Cardiac muscle cell (in vitro differentiated cells and primary cell): ENCODE results near the gene CDC42SE1. TPM values are rescaled to one million over a fixed set of nuclear protein-coding genes. Genes with fewer than 3 reads are reported as not detected.

ENCODE experiments used
- DNase-seq, 2 donors: peaks; one replicate each; pipeline versions ENCODE4 v3.0.0 to v3.0.0-alpha.2; 2010 to 2017; ENCODE audit warnings: low read depth in 1 of 2, low spot score in 1 of 2
- H3K27ac ChIP-seq: fragments of 200-600 bp; sonication (generic); 2 replicates; pipeline ENCODE4 v1.5.1; 2016
- H3K27me3 ChIP-seq: fragments of 200-600 bp; sonication (generic); 2 replicates; pipeline ENCODE4 v1.6.0; 2016; ENCODE audit warnings: control low read depth
- H3K36me3 ChIP-seq: fragments of 200-600 bp; sonication (generic); 2 replicates; pipeline ENCODE4 v1.5.1; 2016; ENCODE audit warnings: control low read depth
- H3K4me1 ChIP-seq: fragments of 200-600 bp; sonication (generic); 2 replicates; pipeline ENCODE4 v1.8.1; 2017; ENCODE audit warnings: low read depth, mild to moderate bottlenecking, mixed run types
- H3K4me3 ChIP-seq: fragments of 200-600 bp; sonication (generic); 2 replicates; pipeline ENCODE4 v1.5.1; 2016; ENCODE audit warnings: mild to moderate bottlenecking
- H3K9me3 ChIP-seq: fragments of 200-600 bp; sonication (generic); 2 replicates; pipeline ENCODE4 v1.5.1; 2017; ENCODE audit warnings: low read depth, mild to moderate bottlenecking, control low read depth
- polyA plus RNA-seq: library from polyadenylated mRNA; unstranded; fragments of >200 nt; fragmentation: Nextera tagmentation; extraction: Ambion mirVana; gene quantifications from 2 replicates; pipeline ENCODE4 v1.2.1, GENCODE V29; 2016
- total RNA-seq: library from RNA; depleted of rRNA; stranded (reverse); fragments of >200 nt; gene quantifications from 2 replicates; pipeline ENCODE4 v1.2.3, GENCODE V29; 2016
- TF ChIP-seq, protein P1 (sequence below): IDR thresholded peaks from 2 replicates; pipeline ENCODE4 v1.5.1; 2012; ENCODE audit warnings: low read depth, mild to moderate bottlenecking, low read length

The CDC42SE1 gene
- total and polyA plus RNA-seq, 2 experiments from 2014 or later, result 24.0 to 49.3 TPM

GRCh38 chr1:151001602-151002001, 57.8 kb downstream of the CDC42SE1 start:
- Histone ChIP-seq H3K9me3 (no peaks in the 10 kb centered on the region), H3K27me3 (no peaks in the 10 kb centered on the region), H3K4me3 (no peak overlapping the region), H3K36me3 (peaks cover 5% of the 10 kb centered on the region), H3K27ac (no peak overlapping the region), H3K4me1 (peaks cover 19% of the 10 kb centered on the region)
- DNase-seq, result no peak
- TF ChIP-seq, protein P1, sequence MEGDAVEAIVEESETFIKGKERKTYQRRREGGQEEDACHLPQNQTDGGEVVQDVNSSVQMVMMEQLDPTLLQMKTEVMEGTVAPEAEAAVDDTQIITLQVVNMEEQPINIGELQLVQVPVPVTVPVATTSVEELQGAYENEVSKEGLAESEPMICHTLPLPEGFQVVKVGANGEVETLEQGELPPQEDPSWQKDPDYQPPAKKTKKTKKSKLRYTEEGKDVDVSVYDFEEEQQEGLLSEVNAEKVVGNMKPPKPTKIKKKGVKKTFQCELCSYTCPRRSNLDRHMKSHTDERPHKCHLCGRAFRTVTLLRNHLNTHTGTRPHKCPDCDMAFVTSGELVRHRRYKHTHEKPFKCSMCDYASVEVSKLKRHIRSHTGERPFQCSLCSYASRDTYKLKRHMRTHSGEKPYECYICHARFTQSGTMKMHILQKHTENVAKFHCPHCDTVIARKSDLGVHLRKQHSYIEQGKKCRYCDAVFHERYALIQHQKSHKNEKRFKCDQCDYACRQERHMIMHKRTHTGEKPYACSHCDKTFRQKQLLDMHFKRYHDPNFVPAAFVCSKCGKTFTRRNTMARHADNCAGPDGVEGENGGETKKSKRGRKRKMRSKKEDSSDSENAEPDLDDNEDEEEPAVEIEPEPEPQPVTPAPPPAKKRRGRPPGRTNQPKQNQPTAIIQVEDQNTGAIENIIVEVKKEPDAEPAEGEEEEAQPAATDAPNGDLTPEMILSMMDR, result no peak

Other genes with a start within 250 kb of the CDC42SE1 start
- 46.8 and 87.3 TPM in 2 replicates for gene ARNT, start 183.0 kb downstream of the CDC42SE1 start, total RNA-seq
- 29.4 and 44.0 TPM in 2 replicates for gene ARNT, start 183.0 kb downstream of the CDC42SE1 start, polyA plus RNA-seq
- not detected in 2 replicates for gene CTXND2, start 172.5 kb downstream of the CDC42SE1 start, total RNA-seq
- gene CTXND2, start 172.5 kb downstream of the CDC42SE1 start, polyA plus RNA-seq, result not detected in 2 replicates
- 37.8 and 69.9 TPM in 2 replicates for gene SETDB1, start 133.3 kb downstream of the CDC42SE1 start, total RNA-seq
- 20.1 and 23.7 TPM in 2 replicates for gene SETDB1, start 133.3 kb downstream of the CDC42SE1 start, polyA plus RNA-seq
- gene CERS2, start 84.8 kb downstream of the CDC42SE1 start, total RNA-seq, result 64.7 and 65.0 TPM in 2 replicates
- gene CERS2, start 84.8 kb downstream of the CDC42SE1 start, polyA plus RNA-seq, result 119 and 124 TPM in 2 replicates
- 0.21 and 1.7 TPM in 2 replicates for gene ANXA9, start 77.3 kb downstream of the CDC42SE1 start, total RNA-seq
- gene ANXA9, start 77.3 kb downstream of the CDC42SE1 start, polyA plus RNA-seq, result 1.4 and 2.0 TPM in 2 replicates
- gene MINDY1, start 52.7 kb downstream of the CDC42SE1 start, total RNA-seq, result 29.3 and 35.6 TPM in 2 replicates
- 11.5 and 18.9 TPM in 2 replicates for gene MINDY1, start 52.7 kb downstream of the CDC42SE1 start, polyA plus RNA-seq
- gene PRUNE1, start 51.2 kb downstream of the CDC42SE1 start, total RNA-seq, result 44.1 and 51.6 TPM in 2 replicates
- gene PRUNE1, start 51.2 kb downstream of the CDC42SE1 start, polyA plus RNA-seq, result 52.2 and 67.3 TPM in 2 replicates
- gene BNIPL, start 23.0 kb downstream of the CDC42SE1 start, total RNA-seq, result 0.66 and 1.3 TPM in 2 replicates
- gene BNIPL, start 23.0 kb downstream of the CDC42SE1 start, polyA plus RNA-seq, result 0.65 and 1.3 TPM in 2 replicates
- 11.6 and 13.6 TPM in 2 replicates for gene C1orf56, start 11.9 kb downstream of the CDC42SE1 start, total RNA-seq
- 15.6 TPM in 2 replicates for gene C1orf56, start 11.9 kb downstream of the CDC42SE1 start, polyA plus RNA-seq
- 15.1 and 30.1 TPM in 2 replicates for gene MLLT11, start 775 bp upstream of the CDC42SE1 start, total RNA-seq
- 54.5 and 91.6 TPM in 2 replicates for gene MLLT11, start 775 bp upstream of the CDC42SE1 start, polyA plus RNA-seq
- gene GABPB2, start 11.1 kb upstream of the CDC42SE1 start, total RNA-seq, result 2.9 and 4.6 TPM in 2 replicates
- 1.6 and 1.7 TPM in 2 replicates for gene GABPB2, start 11.1 kb upstream of the CDC42SE1 start, polyA plus RNA-seq
- gene SEMA6C, start 87.0 kb upstream of the CDC42SE1 start, total RNA-seq, result 22.0 and 28.1 TPM in 2 replicates
- gene SEMA6C, start 87.0 kb upstream of the CDC42SE1 start, polyA plus RNA-seq, result 23.3 and 29.9 TPM in 2 replicates
- 0.45 TPM in 1 of 2 replicates, not detected in the other for gene TNFAIP8L2, start 97.0 kb upstream of the CDC42SE1 start, total RNA-seq
- gene TNFAIP8L2, start 97.0 kb upstream of the CDC42SE1 start, polyA plus RNA-seq, result 0.20 and 0.39 TPM in 2 replicates
- 19.7 and 26.7 TPM in 2 replicates for gene LYSMD1, start 106.3 kb upstream of the CDC42SE1 start, total RNA-seq
- 4.9 and 8.0 TPM in 2 replicates for gene LYSMD1, start 106.3 kb upstream of the CDC42SE1 start, polyA plus RNA-seq
- 30.8 and 50.9 TPM in 2 replicates for gene SCNM1, start 106.5 kb upstream of the CDC42SE1 start, total RNA-seq
- 66.5 and 80.7 TPM in 2 replicates for gene SCNM1, start 106.5 kb upstream of the CDC42SE1 start, polyA plus RNA-seq
- gene TMOD4, start 116.4 kb upstream of the CDC42SE1 start, total RNA-seq, result 0.48 TPM in 1 of 2 replicates, not detected in the other
- gene TMOD4, start 116.4 kb upstream of the CDC42SE1 start, polyA plus RNA-seq, result 0.44 TPM in 1 of 2 replicates, not detected in the other
- 47.5 and 60.0 TPM in 2 replicates for gene VPS72, start 130.6 kb upstream of the CDC42SE1 start, total RNA-seq
- gene VPS72, start 130.6 kb upstream of the CDC42SE1 start, polyA plus RNA-seq, result 64.7 and 82.7 TPM in 2 replicates
- 36.4 and 91.3 TPM in 2 replicates for gene PIP5K1A, start 138.9 kb upstream of the CDC42SE1 start, total RNA-seq
- gene PIP5K1A, start 138.9 kb upstream of the CDC42SE1 start, polyA plus RNA-seq, result 21.6 and 28.8 TPM in 2 replicates
- gene PSMD4, start 195.1 kb upstream of the CDC42SE1 start, total RNA-seq, result 140 and 199 TPM in 2 replicates
- 246 and 277 TPM in 2 replicates for gene PSMD4, start 195.1 kb upstream of the CDC42SE1 start, polyA plus RNA-seq
- 31.9 and 48.5 TPM in 2 replicates for gene ZNF687, start 222.7 kb upstream of the CDC42SE1 start, total RNA-seq
- 3.6 and 5.4 TPM in 2 replicates for gene ZNF687, start 222.7 kb upstream of the CDC42SE1 start, polyA plus RNA-seq